CD1c-positive myeloid dendritic cell (primary cell): ENCODE measurements around the gene ANKS1B.
"Not testable (repeated sequence)": the region's sequence is repeated elsewhere in the genome, so short reads cannot be mapped to it uniquely, and the experiment has no call there.

Experiments used
- DNase-seq: peaks from one replicate; pipeline ENCODE4 v3.0.0-alpha.2; 2016; ENCODE audit errors: extremely low spot score

Gene ANKS1B

GRCh38 chr12:99267038-99267437, 717.7 kb downstream of the ANKS1B start:
- no peak for DNase-seq

GRCh38 chr12:99265648-99266047, 719.1 kb downstream of the ANKS1B start:
- no peak for DNase-seq

DNA sequence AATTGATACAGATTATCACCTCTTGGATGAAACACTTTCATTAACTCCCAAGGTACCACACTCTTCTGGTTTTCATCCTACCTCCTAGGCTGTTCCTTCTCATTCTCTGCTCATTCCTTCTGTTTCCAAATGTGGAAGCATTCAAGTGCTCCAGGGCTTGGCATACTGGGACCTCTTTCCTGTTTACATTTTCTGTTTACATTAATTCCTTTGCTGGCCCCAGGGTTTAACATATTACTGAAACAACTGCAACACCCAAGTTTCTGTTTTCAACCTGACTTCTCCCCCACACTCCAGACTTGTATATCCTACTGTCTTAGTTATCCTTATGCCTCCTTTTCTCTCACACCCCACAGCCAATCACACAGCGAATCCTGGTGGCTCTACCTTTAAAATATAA, 723.5 kb downstream of the ANKS1B start:
- no peak for DNase-seq

DNA sequence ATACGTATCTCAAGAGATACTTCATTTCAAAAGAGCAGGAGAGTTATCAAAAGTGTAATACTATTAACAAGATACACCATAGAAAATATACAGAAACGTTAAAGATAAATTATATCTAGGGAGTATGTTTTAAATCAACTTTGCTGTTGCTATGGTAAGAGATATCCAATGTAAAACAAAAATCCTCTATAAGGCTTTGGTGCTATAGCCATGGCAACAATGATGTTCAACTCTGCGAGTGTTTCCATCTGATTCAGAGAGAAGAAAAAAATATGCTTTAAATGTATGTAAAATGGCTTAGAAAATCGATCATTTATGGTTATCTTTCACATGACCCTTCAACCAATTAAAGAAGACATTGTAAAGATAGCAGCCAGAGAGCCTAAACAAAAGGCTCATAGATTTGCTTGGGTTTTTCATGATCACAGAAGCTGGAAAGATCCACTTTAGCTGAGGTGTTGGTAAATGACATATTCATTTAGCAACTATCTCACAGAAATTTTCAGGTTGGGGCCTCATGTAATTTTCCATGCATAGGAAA, 724.2 kb downstream of the ANKS1B start:
- DNase-seq = no peak

GRCh38 chr12:99259040-99259934, 725.4 kb downstream of the ANKS1B start:
- no peak for DNase-seq

- no peak for DNase-seq
Measured at GRCh38 chr12:99257672-99258071, 727.1 kb downstream of the ANKS1B start.

DNA sequence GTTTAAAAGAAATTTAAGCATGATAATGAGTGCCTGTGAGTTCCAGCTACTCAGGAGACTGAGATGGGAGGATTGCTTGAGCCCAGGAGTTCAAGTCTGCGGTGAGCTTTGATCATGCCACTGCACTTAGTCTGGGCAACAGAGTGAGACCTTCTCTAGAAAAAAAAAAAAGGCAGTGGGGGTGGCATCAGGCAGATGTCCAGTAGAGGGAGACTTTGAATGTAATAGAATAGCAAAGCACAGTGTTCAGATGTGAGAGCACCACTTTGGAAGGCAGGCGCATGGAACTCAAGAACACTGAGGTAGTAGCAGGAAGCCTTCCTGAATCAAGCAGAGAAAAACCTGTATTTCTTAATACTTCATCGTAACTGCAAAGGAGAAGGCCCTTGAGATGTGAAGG, 731.7 kb downstream of the ANKS1B start:
- no peak for DNase-seq

DNA sequence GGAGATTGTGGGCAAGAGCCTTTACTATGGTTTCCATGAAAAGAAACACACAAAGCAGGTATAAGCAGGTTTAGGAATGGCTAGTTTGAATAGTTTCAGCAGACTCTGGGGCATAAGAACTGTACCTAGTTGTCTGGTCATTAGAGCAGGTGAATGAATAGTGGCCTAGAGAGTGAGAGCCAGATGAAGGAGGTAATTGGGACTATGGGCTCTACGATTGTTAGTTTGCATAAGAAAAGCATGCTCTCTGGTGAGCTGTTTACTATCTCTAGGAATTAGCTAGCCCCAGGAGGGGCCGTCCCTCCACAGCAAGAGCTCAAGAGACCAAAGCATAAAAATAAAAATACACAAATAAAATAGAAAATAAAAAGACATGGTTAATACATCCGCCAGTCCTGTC, 734.6 kb downstream of the ANKS1B start:
- DNase-seq = no peak

GRCh38 chr12:99249543-99249942, 735.2 kb downstream of the ANKS1B start:
- DNase-seq = no peak

DNA sequence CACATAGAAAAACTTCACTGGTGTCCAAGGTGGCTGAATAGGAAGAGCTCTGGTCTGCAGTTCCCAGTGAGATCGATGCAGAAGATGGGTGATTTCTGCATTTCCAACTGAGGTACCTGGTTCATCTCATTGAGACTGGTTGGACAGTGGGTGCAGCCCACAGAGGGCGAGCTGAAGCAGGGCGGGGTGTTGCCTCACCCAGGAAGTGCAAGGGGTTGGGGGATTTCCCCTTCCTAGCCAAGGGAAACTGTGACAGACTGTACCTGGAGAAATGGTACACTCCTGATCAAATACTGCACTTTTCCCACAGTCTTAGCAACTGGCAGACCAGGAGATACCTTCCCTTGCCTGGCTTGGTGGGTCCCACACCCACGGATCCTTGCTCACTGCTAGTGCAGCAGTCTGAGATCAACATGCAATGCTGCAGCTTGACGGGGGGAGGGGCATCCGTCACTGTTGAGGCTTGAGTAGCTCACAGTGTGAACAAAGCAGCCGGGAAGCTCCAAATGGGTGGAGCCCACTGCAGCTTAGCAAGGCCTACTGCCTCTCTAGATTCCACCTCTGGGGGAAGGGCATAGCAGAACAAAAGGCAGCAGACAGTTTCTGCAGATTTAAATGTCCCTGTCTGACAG, 746.7 kb downstream of the ANKS1B start:
- DNase-seq = not testable (repeated sequence)

DNA sequence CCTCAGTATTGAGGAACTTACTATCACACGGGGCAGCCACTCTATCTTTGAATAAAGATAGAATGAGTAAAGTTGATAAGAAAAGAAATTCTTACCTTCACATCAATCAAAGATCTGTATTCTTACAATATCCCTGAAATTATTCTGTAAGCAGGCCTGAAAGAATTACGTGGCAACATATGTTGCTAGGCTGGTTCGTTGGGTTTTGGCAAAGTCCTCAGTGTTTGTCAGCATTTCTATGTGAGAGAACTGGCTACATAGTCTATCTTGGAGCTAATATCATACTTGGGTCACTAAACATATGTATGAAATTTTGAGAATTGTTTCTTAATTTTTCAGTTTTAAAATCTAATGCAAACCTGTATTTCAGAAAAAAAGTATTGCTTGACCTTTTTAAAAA, 749.4 kb downstream of the ANKS1B start:
- no peak for DNase-seq

DNA sequence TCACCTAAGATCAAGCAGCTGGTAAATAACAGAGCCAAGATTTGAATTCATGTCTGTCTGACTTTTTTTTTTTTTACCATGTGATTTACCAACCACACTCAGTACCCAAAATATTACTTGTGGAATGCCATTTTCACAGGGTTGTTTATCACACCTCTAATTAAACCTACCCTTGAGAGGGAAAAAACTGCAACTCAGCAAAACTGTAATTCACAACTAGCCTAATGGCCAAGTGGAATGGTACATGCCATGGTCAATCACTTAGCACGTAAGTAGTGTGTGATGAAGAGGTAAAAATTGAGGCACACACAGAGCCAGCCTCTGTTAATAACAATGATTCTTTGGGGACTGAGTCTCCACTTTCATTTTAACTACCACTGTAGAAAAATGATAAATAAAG, 750.0 kb downstream of the ANKS1B start:
- no peak for DNase-seq

- DNase-seq = no peak
Measured at GRCh38 chr12:99232324-99232723, 752.4 kb downstream of the ANKS1B start.

- DNase-seq = no peak
Measured at GRCh38 chr12:99231031-99231430, 753.7 kb downstream of the ANKS1B start.

DNA sequence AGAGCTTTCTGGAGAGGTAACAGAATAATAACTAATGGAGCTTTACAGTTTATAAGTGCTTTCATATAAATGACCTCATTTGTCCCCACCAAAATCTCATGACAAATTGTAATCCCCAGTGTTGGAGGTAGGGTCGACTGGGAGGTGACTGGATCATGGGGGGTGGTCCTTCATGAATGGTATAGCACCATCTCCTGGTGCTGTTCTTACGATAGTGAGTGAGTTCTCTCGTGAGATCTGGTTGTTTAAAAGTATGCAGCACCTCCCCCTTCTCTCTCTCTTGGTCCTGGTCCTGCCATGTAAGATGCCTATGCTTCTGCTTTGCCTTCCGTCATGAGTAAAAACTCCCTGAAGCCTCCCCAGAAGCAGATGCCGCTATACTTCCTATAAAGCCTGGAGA, 760.5 kb downstream of the ANKS1B start:
- no peak for DNase-seq

- no peak for DNase-seq
Measured at GRCh38 chr12:99223579-99223978, 761.2 kb downstream of the ANKS1B start.

GRCh38 chr12:99213047-99213446, 771.7 kb downstream of the ANKS1B start:
- DNase-seq = no peak

- no peak for DNase-seq
Measured at GRCh38 chr12:99212275-99212674, 772.5 kb downstream of the ANKS1B start.

DNA sequence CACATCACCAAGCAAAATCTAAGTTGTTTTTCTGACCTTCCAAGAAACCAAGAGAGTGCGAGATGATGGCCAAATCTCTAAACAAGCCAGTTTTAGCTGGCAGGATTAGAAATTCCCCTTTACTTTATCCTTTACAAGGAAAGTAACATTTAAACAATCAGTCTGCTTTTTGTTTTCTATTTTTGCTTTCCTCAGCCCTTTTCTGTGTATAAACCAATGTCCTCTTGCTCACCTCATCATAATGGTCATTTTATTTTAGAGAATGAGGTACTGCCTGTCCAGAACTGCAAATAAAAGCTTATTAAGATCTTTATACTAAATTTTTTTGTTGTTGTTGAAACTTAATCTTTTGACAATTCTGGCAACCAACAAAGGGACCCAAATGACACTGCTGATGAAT, 779.6 kb downstream of the ANKS1B start:
- no peak for DNase-seq

DNA sequence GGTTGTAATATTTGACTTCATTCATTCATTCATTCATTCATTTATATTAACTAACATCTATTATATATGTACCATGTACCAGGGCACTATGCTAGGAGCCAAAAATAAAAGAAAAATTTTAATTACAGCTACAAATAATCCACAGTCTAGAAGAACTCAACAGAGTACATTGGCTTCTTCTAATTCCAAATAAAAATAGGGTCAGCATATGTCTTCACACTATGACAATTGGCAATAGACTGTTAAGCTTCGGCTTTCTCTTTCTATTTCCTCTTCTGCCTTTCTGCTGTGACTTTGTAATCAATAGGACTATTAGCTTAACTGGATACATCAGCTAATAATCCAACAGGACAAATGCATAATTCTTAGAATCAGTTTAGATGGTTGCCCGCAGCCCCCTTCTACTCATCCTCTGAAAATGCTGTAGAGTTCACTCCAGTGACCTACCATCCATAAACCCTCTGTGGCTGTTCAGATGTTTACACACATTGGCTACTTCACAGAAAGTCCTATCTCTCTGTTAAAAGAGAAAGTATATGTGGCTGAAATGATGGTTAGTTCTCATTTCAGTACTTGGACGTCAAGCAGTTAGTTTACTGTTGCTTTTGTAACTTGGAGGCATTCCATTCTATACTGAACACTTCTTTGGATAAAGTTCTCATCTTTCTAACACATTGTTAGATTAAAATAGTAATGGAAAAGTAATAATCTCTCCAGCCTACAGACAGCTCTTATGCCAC, 782.7 kb downstream of the ANKS1B start:
- DNase-seq = no peak

DNA sequence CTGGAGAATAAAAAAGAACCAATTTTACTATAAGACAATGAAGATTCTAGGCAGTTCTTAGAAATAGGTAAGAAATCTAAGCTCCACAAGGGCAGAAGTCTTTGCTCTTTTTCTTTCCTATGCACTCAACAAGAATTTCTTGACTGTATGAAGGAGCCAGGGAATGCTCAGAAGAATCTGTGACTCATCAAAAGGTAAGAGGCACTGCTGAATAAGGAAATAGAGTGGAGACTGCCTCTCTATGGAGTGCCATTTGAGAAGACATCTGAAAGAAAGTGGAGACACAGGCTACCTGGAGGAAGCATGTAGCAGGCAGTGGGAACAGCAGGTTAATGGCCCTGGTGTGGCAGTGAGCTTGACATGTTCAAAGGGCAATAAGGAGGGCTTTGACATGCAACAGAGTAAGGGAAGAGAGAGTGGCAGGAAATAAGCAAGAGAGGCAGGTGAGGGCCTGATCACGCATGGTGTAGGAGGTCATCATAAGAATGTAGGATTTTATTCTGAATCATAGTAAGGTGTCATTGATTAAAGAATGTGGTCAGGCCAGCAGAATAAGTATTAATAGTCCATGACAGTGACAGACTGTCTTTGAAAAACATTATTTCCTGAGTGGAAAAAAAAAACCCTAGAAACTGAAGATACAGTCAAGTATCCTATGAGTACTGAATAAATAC, 783.9 kb downstream of the ANKS1B start:
- no peak for DNase-seq

- DNase-seq = no peak
Measured at GRCh38 chr12:99195474-99195873, 789.3 kb downstream of the ANKS1B start.
